PC-3 (cell line): ENCODE data around the gene YY1. TPM values are rescaled to one million over a fixed set of nuclear protein-coding genes. Genes with fewer than 3 reads are reported as not detected.

Source experiments
- ATAC-seq: fragments of 200-7000 bp; cut with Tn5 transposase; 2 replicates; pipeline ENCODE4 v1.9.1; 2020; ENCODE audit warnings: mild to moderate bottlenecking, moderate library complexity
- BruUV-seq: library from RNA; stranded (reverse); fragments of 400-500 nt; replicated peaks from 2 replicates; lab custom pipeline; 2021; lab: Mats Ljungman, UMichigan
- CTCF ChIA-PET: fragments of 300-600 bp; sonication (Branson Sonifier 250); formaldehyde crosslinking; loops from one replicate; lab custom pipeline; 2022; ENCODE audit warnings: antibody characterized with exemption; lab: Charles Lee
- POLR2A ChIA-PET: fragments of 300-600 bp; sonication (Branson Sonifier 250); formaldehyde crosslinking; loops from one replicate; lab custom pipeline; 2022; ENCODE audit warnings: antibody characterized with exemption; ENCODE audit not compliant: unreplicated experiment; lab: Charles Lee
- DNase-seq: peaks from one replicate; pipeline ENCODE4 v3.0.0-alpha.2; 2015
- H2AFZ ChIP-seq: fragments of 300-600 bp; sonication (generic); 2 replicates; pipeline ENCODE4 v1.6.0; 2016; ENCODE audit warnings: antibody characterized with exemption, low read length
- H3F3A ChIP-seq: fragments of 300-600 bp; sonication (generic); one replicate; pipeline ENCODE4 v1.6.0; 2017; ENCODE audit warnings: antibody characterized with exemption, low read length, control low read depth, mild to moderate bottlenecking; ENCODE audit not compliant: unreplicated experiment
- H3K27ac ChIP-seq: fragments of 300-600 bp; sonication (generic); 2 replicates; pipeline ENCODE4 v1.5.1; 2016; ENCODE audit warnings: mild to moderate bottlenecking, low read length
- H3K27me3 ChIP-seq: fragments of 300-600 bp; sonication (generic); 2 replicates; pipeline ENCODE4 v1.6.1; 2016; ENCODE audit warnings: low read length, mixed read lengths
- H3K36me3 ChIP-seq: fragments of 300-600 bp; sonication (generic); 2 replicates; pipeline ENCODE4 v1.6.1; 2016; ENCODE audit warnings: low read depth, mixed run types, low read length, mixed read lengths
- H3K4me1 ChIP-seq: fragments of 300-600 bp; sonication (generic); 2 replicates; pipeline ENCODE4 v1.5.1; 2016; ENCODE audit warnings: low read length; ENCODE audit not compliant: insufficient read depth
- H3K4me2 ChIP-seq: fragments of 300-600 bp; sonication (generic); 2 replicates; pipeline ENCODE4 v1.6.0; 2016; ENCODE audit warnings: low read length
- H3K4me3 ChIP-seq: fragments of 300-600 bp; sonication (generic); 2 replicates; pipeline ENCODE4 v1.5.1; 2016; ENCODE audit warnings: mild to moderate bottlenecking, low read length, mixed read lengths
- H3K79me2 ChIP-seq: fragments of 300-600 bp; sonication (generic); 2 replicates; pipeline ENCODE4 v1.6.1; 2017; ENCODE audit warnings: low read length, mixed read lengths
- H3K9ac ChIP-seq: fragments of 300-600 bp; sonication (generic); 2 replicates; pipeline ENCODE4 v1.6.0; 2016; ENCODE audit warnings: mild to moderate bottlenecking, low read length
- H3K9me2 ChIP-seq: fragments of 300-600 bp; sonication (generic); replicated peaks from 2 replicates; pipeline ENCODE4 v1.6.1; 2016; ENCODE audit warnings: mixed run types, low read length, mixed read lengths
- H3K9me3 ChIP-seq: fragments of 300-600 bp; sonication (generic); 2 replicates; pipeline ENCODE4 v1.6.1; 2016; ENCODE audit warnings: low read length, mixed read lengths
- H4K20me1 ChIP-seq: fragments of 300-600 bp; sonication (generic); 2 replicates; pipeline ENCODE4 v1.6.1; 2016; ENCODE audit warnings: low read length, mixed read lengths
- EZH2 ChIP-seq: fragments of 300-600 bp; sonication (generic); IDR thresholded peaks from one replicate; pipeline ENCODE4 v1.6.1; 2017; ENCODE audit warnings: antibody characterized with exemption, mild to moderate bottlenecking, low read length; ENCODE audit not compliant: unreplicated experiment
- EZH2phosphoT487 ChIP-seq: fragments of 300-600 bp; sonication (generic); IDR thresholded peaks from 2 replicates; pipeline ENCODE4 v1.6.1; 2018; ENCODE audit warnings: mild to moderate bottlenecking, antibody characterized with exemption, low read length, borderline replicate concordance
- intact Hi-C: fragments of 100-400 bp; cut with micrococcal nuclease; formaldehyde crosslinking; loops from 2 replicates; pipeline ENCODE4 v1.9.0; 2023
- total RNA-seq: library from RNA; depleted of rRNA; stranded (reverse); fragments of >200 nt; gene quantifications from 2 replicates; pipeline ENCODE4 v1.2.3, GENCODE V29; 2014
- TF ChIP-seq, protein P1 (sequence below): fragments of 300-600 bp; sonication (generic); conservative IDR thresholded peaks from 2 replicates; pipeline ENCODE4 v1.5.1; 2017; ENCODE audit warnings: antibody characterized with exemption, low read depth, mild to moderate bottlenecking, low read length

Gene YY1
- total RNA-seq, 1 experiment from 2014 or later, result 64.1 TPM

DNA sequence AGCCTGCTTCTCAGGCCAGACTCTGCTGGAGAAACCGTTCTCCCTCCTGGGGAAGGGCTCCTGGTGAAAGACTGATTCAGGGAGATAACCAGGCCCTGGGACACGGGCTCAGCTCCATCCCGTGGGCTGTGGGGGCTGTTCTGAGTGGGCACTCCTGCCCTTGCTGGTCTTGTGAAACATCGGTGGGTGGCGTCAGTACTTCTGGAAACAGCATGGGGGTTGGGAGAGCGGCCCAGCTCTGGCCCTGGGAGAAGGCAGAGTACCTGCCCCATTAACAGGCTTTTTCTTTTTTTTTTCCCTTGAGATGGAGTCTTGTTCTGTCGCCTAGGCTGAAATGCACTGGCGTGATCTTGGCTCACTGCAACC, 85.0 kb downstream of the YY1 start:
- H3K4me1 ChIP-seq, result no peaks in the 10 kb centered on the region
- no peaks in the 10 kb centered on the region for H3F3A ChIP-seq
- H3K4me2 ChIP-seq, result no peak overlapping the region
- no peak overlapping the region for H2AFZ ChIP-seq
- DNase-seq (no peak), ATAC-seq (no peak)
- H3K9me3 ChIP-seq, result no peaks in the 10 kb centered on the region
- no peaks in the 10 kb centered on the region for H3K79me2 ChIP-seq
- H3K9me2 ChIP-seq, result no peaks in the 10 kb centered on the region
- H3K27me3 ChIP-seq, result no peaks in the 10 kb centered on the region
- H4K20me1 ChIP-seq, result no peaks in the 10 kb centered on the region
- H3K27ac ChIP-seq, result no peak overlapping the region
- no TSS peak for BruUV-seq
- intact Hi-C loops, result no loop called here
- POLR2A ChIA-PET, result no interaction called here
- no peak for TF ChIP-seq EZH2
- TF ChIP-seq, protein P1, sequence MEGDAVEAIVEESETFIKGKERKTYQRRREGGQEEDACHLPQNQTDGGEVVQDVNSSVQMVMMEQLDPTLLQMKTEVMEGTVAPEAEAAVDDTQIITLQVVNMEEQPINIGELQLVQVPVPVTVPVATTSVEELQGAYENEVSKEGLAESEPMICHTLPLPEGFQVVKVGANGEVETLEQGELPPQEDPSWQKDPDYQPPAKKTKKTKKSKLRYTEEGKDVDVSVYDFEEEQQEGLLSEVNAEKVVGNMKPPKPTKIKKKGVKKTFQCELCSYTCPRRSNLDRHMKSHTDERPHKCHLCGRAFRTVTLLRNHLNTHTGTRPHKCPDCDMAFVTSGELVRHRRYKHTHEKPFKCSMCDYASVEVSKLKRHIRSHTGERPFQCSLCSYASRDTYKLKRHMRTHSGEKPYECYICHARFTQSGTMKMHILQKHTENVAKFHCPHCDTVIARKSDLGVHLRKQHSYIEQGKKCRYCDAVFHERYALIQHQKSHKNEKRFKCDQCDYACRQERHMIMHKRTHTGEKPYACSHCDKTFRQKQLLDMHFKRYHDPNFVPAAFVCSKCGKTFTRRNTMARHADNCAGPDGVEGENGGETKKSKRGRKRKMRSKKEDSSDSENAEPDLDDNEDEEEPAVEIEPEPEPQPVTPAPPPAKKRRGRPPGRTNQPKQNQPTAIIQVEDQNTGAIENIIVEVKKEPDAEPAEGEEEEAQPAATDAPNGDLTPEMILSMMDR, result no peak
- no peak for TF ChIP-seq EZH2phosphoT487
- CTCF ChIA-PET, result no interaction called here
- no peak overlapping the region for H3K4me3 ChIP-seq
- no peak overlapping the region for H3K9ac ChIP-seq
- H3K36me3 ChIP-seq, result no peaks in the 10 kb centered on the region

DNA sequence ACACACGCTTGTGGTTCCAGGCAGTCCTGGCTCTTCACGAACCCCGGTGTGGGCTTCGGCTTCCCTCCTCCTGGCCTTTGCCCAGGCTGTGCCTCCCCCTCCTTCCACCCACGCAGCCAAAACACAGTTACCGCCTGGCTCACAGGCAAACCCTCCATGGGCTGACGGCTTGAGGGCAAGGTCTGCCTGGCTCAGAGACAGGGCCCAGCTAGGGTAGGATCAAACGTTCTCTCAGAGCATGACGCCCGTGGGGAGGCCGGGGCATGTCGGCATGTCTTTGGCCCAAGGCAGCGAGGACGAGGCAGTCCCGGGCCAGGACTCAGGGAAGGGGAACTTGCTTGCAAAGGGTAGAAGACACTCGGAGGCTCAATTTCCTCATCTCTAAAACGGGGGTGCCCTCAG, 86.3 kb downstream of the YY1 start:
- ChIA-PET POLR2A (no interaction called here), CTCF (no interaction called here)
- Histone ChIP-seq H3K9ac (no peak overlapping the region), H3K4me3 (no peak overlapping the region), H3K36me3 (no peaks in the 10 kb centered on the region), H3K79me2 (no peaks in the 10 kb centered on the region), H2AFZ (no peak overlapping the region), H3K27ac (no peak overlapping the region), H3K27me3 (no peaks in the 10 kb centered on the region), H3K9me2 (no peaks in the 10 kb centered on the region), H4K20me1 (no peaks in the 10 kb centered on the region), H3F3A (no peaks in the 10 kb centered on the region), H3K4me1 (no peaks in the 10 kb centered on the region), H3K9me3 (no peaks in the 10 kb centered on the region), H3K4me2 (no peak overlapping the region)
- intact Hi-C loops, result no loop called here
- TF ChIP-seq EZH2phosphoT487 (no peak), EZH2 (no peak)
- TF ChIP-seq, protein P1, result no peak
- BruUV-seq, result no TSS peak
- no peak for DNase-seq
- no peak for ATAC-seq

DNA sequence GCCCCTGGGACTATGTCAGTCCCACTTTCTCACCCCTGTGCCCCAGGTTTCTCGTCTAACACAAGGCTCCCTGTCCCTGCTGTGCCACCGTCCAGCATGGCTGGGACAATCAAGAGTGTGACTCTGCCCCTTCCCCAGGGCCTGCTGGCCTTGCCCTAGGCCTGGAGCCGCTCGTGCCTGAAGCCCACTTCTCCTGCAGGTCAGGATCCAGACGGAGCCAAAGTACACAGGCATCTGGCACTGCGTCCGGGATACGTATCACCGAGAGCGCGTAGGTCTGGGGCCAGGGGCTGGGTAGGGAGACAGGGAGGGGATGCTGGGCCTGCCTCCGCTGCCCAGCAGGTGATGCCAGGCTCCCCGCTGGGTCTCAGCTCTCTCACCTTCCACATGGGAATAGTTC, 87.0 kb downstream of the YY1 start:
- intact Hi-C loops, result no loop called here
- DNase-seq (no peak), ATAC-seq (no peak)
- H3K4me1 ChIP-seq, result no peaks in the 10 kb centered on the region
- H3K4me3 ChIP-seq, result no peak overlapping the region
- CTCF ChIA-PET, result interaction anchor here (0.6 kb wide), 1 partner anchor 52 kb away, joined by 3 read pairs; no protein-coding TSS in a partner anchor
- no peaks in the 10 kb centered on the region for H4K20me1 ChIP-seq
- no peak overlapping the region for H3K27ac ChIP-seq
- H3K9me3 ChIP-seq, result no peaks in the 10 kb centered on the region
- no peaks in the 10 kb centered on the region for H3K9me2 ChIP-seq
- H2AFZ ChIP-seq, result no peak overlapping the region
- H3F3A ChIP-seq, result no peaks in the 10 kb centered on the region
- no peak overlapping the region for H3K9ac ChIP-seq
- POLR2A ChIA-PET, result no interaction called here
- no peaks in the 10 kb centered on the region for H3K27me3 ChIP-seq
- H3K4me2 ChIP-seq, result no peak overlapping the region
- H3K36me3 ChIP-seq, result no peaks in the 10 kb centered on the region
- TF ChIP-seq EZH2, result no peak
- TF ChIP-seq, protein P1, result no peak
- TF ChIP-seq EZH2phosphoT487, result no peak
- no TSS peak for BruUV-seq
- H3K79me2 ChIP-seq, result no peaks in the 10 kb centered on the region
